GM19043 (cell line): Measurements from ENCODE around the gene SH2D1B.
"Not testable (repeated sequence)": the region's sequence is repeated elsewhere in the genome, so short reads cannot be mapped to it uniquely, and the experiment has no call there.

Experiments used
- ATAC-seq: cut with Tn5 transposase; IDR thresholded peaks from one replicate; pipeline ENCODE4 v1.9.1; 2021; ENCODE audit warnings: low read depth; ENCODE audit not compliant: unreplicated experiment

Gene SH2D1B, protein sequence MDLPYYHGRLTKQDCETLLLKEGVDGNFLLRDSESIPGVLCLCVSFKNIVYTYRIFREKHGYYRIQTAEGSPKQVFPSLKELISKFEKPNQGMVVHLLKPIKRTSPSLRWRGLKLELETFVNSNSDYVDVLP

DNA sequence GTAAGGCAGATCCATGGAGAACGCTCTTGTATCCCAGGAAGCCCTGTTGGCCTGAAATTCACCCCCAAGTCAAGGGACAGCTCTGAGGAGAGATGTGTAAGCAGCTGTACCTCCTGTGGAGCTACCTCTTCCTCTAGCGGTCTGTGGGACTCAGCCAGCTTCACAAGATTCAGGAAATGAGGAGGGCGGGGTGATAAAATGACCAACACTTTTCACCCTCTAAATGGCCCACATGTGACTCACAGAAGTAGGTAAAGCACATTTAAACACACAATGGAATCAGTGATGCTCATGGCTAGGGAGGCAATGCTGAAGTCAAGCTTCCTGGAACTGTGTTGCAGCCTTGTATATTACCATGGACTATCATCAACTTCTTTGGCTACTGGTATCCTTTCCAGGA, at the start of gene SH2D1B:
Gene SH2D1B (minus strand): TSS at position 135 of the 400 bp plus-strand sequence. CDS start 120 bp downstream, at position 15.
- no peak for ATAC-seq

GRCh38 chr1:162458236-162458635, 46.3 kb upstream of the SH2D1B start:
- no peak for ATAC-seq

DNA sequence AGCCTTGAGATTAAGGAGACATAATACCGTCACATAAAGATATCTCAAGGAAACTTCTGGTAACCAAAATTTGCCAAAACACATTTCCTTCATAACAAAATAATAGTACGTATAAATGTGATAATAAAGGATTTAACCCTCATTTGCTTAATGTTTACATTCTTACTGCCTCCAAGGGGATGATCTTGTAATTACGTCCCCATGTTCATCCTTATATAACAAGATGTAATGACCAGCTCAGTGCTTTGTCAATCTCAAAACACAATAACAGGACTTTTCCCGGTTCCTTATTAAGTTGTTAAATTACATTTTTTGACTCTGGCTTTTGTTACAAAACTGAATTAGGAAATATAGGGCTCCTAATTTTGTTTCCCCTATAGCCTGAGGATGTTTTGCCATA, 44.4 kb upstream of the SH2D1B start:
- no peak for ATAC-seq

- ATAC-seq, result not testable (repeated sequence)
Observed at GRCh38 chr1:162454361-162454760, 42.4 kb upstream of the SH2D1B start.

DNA sequence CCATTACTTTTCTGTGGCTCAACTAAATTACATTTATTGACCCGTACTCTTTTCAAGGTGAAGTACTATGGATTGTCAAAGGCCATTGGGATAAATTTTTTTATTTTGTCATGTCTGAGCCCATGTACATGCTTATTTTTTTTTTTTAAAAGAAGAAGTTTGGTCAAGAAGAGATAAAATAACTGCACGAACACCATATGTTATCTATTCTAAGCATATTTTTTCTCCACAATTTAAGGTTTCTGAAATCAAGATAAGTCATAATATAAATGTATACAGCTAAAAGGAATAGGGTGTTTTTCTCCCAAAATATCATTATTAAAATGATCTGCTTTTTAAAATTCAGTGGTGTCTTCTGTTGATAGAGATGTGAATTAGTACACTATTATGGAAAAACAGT, 35.0 kb upstream of the SH2D1B start:
- no peak for ATAC-seq

GRCh38 chr1:162444903-162445302, 33.0 kb upstream of the SH2D1B start:
- no peak for ATAC-seq

DNA sequence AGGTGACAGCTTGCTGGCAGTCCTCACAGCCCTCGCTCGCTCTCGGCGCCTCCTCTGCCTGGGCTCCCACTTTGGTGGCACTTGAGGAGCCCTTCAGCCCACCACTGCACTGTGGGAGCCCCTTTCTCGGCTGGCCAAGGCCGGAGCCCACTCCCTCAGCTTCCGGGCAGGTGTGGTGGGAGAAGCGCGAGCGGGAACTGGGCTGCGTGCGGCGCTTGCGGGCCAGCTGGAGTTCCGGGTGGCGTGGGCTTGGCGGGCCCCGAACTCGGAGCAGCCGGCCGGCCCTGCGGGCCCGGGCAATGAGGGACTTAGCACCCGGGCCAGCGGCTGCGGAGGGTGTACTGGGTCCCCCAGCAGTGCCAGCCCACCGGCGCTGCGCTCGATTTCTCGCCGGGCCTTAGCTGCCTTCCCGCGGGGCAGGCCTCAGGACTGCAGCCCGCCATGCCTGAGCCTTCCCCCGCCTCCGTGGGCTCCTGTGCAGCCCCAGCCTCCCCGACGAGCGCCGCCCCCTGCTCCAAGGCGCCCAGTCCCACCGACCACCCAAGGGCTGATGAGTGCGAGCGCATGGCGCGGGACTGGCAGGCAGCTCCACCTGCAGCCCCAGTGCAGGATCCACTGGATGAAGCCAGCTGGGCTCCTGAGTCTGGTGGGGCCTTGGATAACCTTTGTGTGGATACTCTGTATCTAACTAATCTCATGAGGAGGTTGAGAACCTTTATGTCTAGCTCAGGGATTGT, 21.2 kb upstream of the SH2D1B start:
- ATAC-seq, result not testable (repeated sequence)

- ATAC-seq, result no peak
Observed at GRCh38 chr1:162430583-162430982, 18.6 kb upstream of the SH2D1B start.

GRCh38 chr1:162422662-162423375, 10.9 kb upstream of the SH2D1B start:
- no peak for ATAC-seq

DNA sequence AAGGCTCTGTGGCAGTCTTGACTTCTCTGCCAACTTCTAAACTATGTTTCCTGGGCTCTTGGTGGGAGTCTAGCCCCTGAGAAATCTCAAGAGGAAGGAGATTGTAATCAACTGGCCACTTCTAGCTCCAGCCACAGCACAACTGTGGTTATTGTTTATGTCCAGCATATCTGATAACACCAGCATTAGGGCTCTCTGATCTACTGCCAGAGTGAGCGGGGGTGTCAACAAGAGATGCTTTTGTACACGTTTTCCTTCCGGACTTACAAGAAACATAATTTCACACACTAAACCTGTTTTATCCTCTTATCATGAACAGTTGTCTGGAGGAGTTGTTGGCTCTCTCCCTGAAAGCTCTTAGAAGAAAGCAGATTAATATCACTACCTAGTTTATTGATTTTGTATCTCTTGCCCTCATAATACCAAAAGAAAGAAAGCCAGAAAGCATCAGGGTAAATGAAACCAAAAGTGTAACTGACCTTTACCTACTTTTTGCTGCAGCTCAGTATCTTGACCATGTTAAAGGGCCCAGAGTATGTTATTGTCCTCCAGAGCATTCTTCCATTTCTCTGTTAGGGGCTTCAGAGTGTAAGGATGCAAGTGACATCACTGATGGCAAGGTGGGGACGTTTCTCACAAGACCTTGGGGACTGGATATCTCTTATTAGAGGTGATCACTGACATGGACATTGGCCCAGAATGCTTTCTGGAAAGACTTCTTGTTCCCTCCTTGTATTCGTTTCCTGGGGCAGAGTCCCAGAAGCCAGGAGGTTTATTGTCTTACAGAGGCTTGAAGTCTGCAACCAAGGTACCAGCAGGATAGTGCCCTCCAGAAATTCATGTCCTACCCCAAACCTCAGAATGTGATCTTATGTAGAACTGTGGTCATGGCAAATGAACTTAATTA, 9.6 kb upstream of the SH2D1B start:
- no peak for ATAC-seq

DNA sequence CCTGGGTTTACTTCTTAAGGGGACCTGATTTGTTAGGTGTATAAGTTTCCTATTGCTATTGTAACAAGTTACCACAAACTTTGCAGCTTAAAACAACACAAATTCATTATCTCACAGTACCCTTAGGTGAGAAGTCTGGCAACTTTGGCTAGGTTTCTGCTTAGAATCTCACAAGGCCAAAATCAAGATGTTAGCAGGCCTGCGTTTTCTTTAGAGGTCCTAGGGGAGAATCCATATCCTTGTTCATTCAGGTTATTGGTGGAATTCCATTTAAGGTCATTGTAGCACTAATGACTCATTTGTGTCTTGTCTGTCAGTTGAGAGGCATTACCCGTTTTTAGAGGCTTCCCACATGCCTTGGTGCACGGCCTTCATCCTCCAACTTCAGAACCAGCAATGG, 8.2 kb upstream of the SH2D1B start:
- no peak for ATAC-seq

GRCh38 chr1:162419450-162419931, 7.6 kb upstream of the SH2D1B start:
- ATAC-seq, result not testable (repeated sequence)

- ATAC-seq, result not testable (repeated sequence)
Observed at GRCh38 chr1:162418584-162418983, 6.6 kb upstream of the SH2D1B start.

- ATAC-seq, result no peak
Observed at GRCh38 chr1:162417650-162418049, 5.7 kb upstream of the SH2D1B start.

GRCh38 chr1:162416909-162417308, 5.0 kb upstream of the SH2D1B start:
- ATAC-seq, result no peak

- no peak for ATAC-seq
Observed at GRCh38 chr1:162416215-162416614, 4.3 kb upstream of the SH2D1B start.

GRCh38 chr1:162407539-162407938, 4.4 kb downstream of the SH2D1B start:
- no peak for ATAC-seq

DNA sequence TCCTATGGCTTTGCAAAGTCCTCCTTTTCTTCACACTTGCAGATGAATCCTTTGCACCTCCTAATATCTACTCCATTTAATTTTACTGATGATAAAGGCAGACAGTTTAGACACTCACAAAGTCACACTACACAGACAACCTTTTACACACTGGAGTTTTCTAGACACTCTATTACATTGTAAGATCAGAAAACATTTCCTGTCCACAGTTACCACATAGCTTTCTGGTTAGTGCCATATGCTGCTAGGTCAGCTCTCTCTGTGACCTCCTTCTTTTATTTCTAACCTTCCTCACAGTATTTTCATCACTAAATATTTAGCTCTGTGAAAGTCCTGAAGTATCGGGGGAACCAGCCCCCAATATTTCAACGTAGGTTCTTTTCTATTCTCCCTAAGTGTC, 5.1 kb downstream of the SH2D1B start:
- ATAC-seq, result no peak

GRCh38 chr1:162405800-162406199, 6.1 kb downstream of the SH2D1B start:
- ATAC-seq, result no peak

DNA sequence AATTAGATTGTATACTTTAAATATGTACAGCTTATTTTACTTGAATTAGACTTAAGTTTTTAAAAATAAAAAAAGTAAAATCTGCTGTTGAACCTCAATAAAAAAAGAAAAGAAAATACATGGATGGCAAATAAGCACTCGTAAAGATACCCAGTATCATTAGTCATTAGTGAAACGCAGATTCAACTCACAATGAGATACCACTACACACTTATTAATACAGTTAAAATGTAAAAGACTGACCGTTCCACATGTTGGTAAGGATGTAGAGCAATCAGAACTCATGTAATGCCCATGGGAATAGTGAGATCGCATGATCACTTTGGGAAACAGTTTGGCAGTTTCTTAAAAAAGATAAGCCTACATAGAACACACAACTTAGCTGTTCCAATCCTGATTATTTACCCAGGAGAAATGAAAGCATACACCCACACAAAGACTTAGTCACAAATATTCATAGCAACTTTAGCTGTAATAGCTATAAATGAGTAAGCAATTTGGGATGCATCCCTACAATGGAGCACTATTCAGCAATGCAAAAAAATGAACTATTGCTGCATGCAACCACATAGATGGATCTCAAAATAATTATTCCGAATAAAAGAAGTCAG, 7.3 kb downstream of the SH2D1B start:
- no peak for ATAC-seq
